Large intestine (tissue), 12 donors: Measurements from ENCODE around the gene FOXM1. TPM values are rescaled to one million over a fixed set of nuclear protein-coding genes. Genes with fewer than 3 reads are reported as not detected.

Experiments used
- DNase-seq, 2 donors: peaks; one replicate each; pipeline versions ENCODE4 v3.0.0 to v3.0.0-alpha.2; 2013
- H3K27ac ChIP-seq: one replicate; pipeline ENCODE4 v1.5.1; 2013; ENCODE audit warnings: low read length
- H3K27me3 ChIP-seq: 2 replicates; pipeline ENCODE4 v1.6.1; 2013; ENCODE audit warnings: low read length; ENCODE audit not compliant: control insufficient read depth, insufficient read depth
- H3K36me3 ChIP-seq: 2 replicates; pipeline ENCODE4 v1.6.1; 2013; ENCODE audit warnings: low read length; ENCODE audit not compliant: control insufficient read depth, insufficient read depth
- H3K4me1 ChIP-seq: one replicate; pipeline ENCODE4 v1.6.1; 2013; ENCODE audit warnings: low read length; ENCODE audit not compliant: control insufficient read depth, insufficient read depth
- H3K4me3 ChIP-seq: one replicate; pipeline ENCODE4 v1.5.1; 2013; ENCODE audit warnings: low read length
- H3K9me3 ChIP-seq: one replicate; pipeline ENCODE4 v1.6.1; 2013; ENCODE audit warnings: mild to moderate bottlenecking, low read depth, low read length, moderate library complexity; ENCODE audit not compliant: control insufficient read depth
- WGBS: methylation state at CpG from one replicate; pipeline ENCODE4 v1.1.5; 2013; ENCODE audit warnings: low lambda C conversion rate; ENCODE audit not compliant: insufficient coverage; 5-methylcytosine and 5-hydroxymethylcytosine counted together
- long read RNA-seq, 11 donors: transcript quantifications; one replicate each; lab custom pipeline, GENCODE V29; 2026
- polyA plus RNA-seq: library from polyadenylated mRNA; unstranded; fragments of 120-200 nt; gene quantifications from one replicate; pipeline ENCODE4 v1.2.1, GENCODE V29; 2013

FOXM1 gene, protein sequence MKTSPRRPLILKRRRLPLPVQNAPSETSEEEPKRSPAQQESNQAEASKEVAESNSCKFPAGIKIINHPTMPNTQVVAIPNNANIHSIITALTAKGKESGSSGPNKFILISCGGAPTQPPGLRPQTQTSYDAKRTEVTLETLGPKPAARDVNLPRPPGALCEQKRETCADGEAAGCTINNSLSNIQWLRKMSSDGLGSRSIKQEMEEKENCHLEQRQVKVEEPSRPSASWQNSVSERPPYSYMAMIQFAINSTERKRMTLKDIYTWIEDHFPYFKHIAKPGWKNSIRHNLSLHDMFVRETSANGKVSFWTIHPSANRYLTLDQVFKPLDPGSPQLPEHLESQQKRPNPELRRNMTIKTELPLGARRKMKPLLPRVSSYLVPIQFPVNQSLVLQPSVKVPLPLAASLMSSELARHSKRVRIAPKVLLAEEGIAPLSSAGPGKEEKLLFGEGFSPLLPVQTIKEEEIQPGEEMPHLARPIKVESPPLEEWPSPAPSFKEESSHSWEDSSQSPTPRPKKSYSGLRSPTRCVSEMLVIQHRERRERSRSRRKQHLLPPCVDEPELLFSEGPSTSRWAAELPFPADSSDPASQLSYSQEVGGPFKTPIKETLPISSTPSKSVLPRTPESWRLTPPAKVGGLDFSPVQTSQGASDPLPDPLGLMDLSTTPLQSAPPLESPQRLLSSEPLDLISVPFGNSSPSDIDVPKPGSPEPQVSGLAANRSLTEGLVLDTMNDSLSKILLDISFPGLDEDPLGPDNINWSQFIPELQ
- polyA plus RNA-seq = 18.2 TPM
- long read RNA-seq, donor 1, partial matches to known transcripts = 7 of 7 reads
- long read RNA-seq, donor 1, other reads (novel, unspliced or antisense) = 0 of 7 reads
- long read RNA-seq, donor 2, partial matches to known transcripts = 0 of 1 reads
- long read RNA-seq, donor 2, other reads (novel, unspliced or antisense) = 0 of 1 reads
- long read RNA-seq, donor 3 = 0 reads
- long read RNA-seq, donor 4 = 0 reads
- long read RNA-seq, donor 5, partial matches to known transcripts = 0 of 1 reads
- long read RNA-seq, donor 5, other reads (novel, unspliced or antisense) = 0 of 1 reads
- long read RNA-seq, donor 6, partial matches to known transcripts = 0 of 3 reads
- long read RNA-seq, donor 6, other reads (novel, unspliced or antisense) = 0 of 3 reads
- long read RNA-seq, donor 7, partial matches to known transcripts = 8 of 10 reads
- long read RNA-seq, donor 7, other reads (novel, unspliced or antisense) = 0 of 10 reads
- long read RNA-seq, donor 8, partial matches to known transcripts = 0 of 3 reads
- long read RNA-seq, donor 8, other reads (novel, unspliced or antisense) = 0 of 3 reads
- long read RNA-seq, donor 9 = 0 reads
- long read RNA-seq, donor 10, partial matches to known transcripts = 0 of 1 reads
- long read RNA-seq, donor 10, other reads (novel, unspliced or antisense) = 0 of 1 reads
- long read RNA-seq, donor 11, partial matches to known transcripts = 0 of 2 reads
- long read RNA-seq, donor 11, other reads (novel, unspliced or antisense) = 0 of 2 reads

- Histone ChIP-seq H3K36me3 (peaks cover 4% of the 10 kb centered on the region), H3K4me1 (peaks cover 14% of the 10 kb centered on the region), H3K27ac (peak within 1 kb of the TSS; percentile 90), H3K4me3 (peak within 1 kb of the TSS; percentile 79), H3K27me3 (no peaks in the 10 kb centered on the region), H3K9me3 (no peaks in the 10 kb centered on the region)
- no CpG with 5 or more reads among the region's 70 CpGs for WGBS
- peak; percentile 87 to 90 for DNase-seq
Measured at GRCh38 chr12:2877047-2877952, at the start of gene FOXM1, which contains the start of gene RHNO1. Gene FOXM1, minus strand, starts transcription at chr12:2877174. Its CDS starts 2,696 bp downstream, at chr12:2874478. Gene RHNO1, plus strand, starts transcription at chr12:2877223. Its CDS starts 8,144 bp downstream, at chr12:2885367.

DNA sequence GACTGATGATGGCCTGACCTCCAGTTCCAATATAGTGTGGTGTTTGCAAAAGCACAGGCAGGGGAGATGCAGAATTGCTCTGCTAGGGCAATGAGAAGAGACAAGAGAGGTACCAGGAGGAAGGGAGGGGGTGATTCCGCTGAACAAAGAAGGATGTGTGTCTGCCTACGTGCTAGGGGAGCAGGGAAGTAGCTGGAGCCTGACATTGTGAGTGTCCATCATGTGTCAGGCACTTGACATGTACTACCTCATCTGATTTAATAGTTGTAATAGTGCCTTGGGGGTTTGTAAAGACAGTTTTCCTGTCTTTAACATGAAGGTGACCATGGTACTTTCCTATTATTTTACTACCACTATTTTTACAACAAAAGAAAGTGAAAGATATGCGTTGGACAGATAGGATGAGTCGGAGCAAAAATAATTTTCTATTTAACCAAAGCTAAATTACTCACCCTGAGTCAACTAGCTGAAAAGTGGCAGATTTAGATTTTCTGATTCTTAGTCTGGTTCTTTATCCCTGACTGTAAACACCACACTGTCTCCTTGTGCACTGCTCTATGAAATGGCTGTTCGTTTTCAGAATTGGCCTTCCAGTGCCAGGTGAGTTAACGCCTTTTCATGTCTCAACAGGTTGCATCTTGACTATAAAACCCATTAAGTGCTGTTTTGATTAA, 48.5 kb upstream of the FOXM1 start:
- Histone ChIP-seq H3K4me3 (no peak overlapping the region), H3K9me3 (no peaks in the 10 kb centered on the region), H3K27me3 (no peaks in the 10 kb centered on the region), H3K4me1 (no peaks in the 10 kb centered on the region), H3K27ac (no peak overlapping the region), H3K36me3 (peaks cover 35% of the 10 kb centered on the region)
- no peak for DNase-seq
- WGBS = 100% methylated on average over 1 of the region's 6 CpGs

DNA sequence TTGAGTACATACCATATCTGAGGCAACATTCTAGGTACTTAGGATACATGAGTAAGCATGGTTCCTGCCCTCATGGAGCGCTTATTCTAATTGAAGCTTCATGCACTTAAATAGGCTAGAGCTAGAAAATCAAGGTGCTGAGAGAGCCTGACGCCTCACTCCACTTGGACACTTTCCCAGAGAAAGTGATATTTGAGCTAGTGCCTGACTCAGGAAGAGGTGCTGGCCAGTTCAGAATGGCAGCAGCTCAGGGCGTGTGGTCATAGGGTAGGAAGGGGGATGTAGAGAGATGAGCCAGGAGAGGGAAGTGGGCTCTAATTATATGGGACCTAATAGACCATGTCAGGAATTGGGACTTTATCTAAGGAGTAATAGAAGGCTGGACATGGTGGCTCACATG, 47.0 kb upstream of the FOXM1 start:
- peaks cover 34% of the 10 kb centered on the region for H3K36me3 ChIP-seq
- no peaks in the 10 kb centered on the region for H3K27me3 ChIP-seq
- DNase-seq = no peak
- no peak overlapping the region for H3K4me3 ChIP-seq
- no peaks in the 10 kb centered on the region for H3K9me3 ChIP-seq
- no peak overlapping the region for H3K27ac ChIP-seq
- H3K4me1 ChIP-seq = no peaks in the 10 kb centered on the region
- WGBS = no CpG with 5 or more reads among the region's 3 CpGs

- H3K27ac ChIP-seq = no peak overlapping the region
- DNase-seq = no peak
- no peaks in the 10 kb centered on the region for H3K9me3 ChIP-seq
- H3K4me3 ChIP-seq = no peak overlapping the region
- no peaks in the 10 kb centered on the region for H3K27me3 ChIP-seq
- H3K4me1 ChIP-seq = no peaks in the 10 kb centered on the region
- H3K36me3 ChIP-seq = peaks cover 34% of the 10 kb centered on the region
- no CpG with 5 or more reads among the region's 9 CpGs for WGBS
Measured at GRCh38 chr12:2923057-2923456, 46.1 kb upstream of the FOXM1 start.

DNA sequence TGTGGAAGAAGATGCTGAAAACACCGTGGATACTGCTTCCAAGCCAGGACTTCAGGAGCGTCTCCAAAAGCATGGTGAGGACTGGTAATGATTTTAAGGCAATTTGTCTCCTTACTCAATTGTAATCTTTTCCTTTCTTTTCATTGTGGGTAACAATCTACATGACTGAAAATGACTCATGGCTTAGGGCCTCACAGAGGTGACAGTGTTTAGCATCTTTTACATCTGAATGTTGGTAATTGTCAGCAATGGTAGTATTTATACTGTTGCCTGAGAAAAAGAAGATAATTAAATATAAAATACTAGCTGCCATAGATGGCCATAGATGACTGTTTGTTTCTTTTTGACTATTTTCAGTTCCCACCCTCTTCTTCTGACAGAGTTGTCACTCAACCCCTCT, 45.4 kb upstream of the FOXM1 start:
- DNase-seq = no peak
- Histone ChIP-seq H3K27me3 (no peaks in the 10 kb centered on the region), H3K4me1 (no peaks in the 10 kb centered on the region), H3K36me3 (peaks cover 34% of the 10 kb centered on the region), H3K4me3 (no peak overlapping the region), H3K9me3 (no peaks in the 10 kb centered on the region), H3K27ac (no peak overlapping the region)
- WGBS = no CpG with 5 or more reads among the region's 2 CpGs

DNA sequence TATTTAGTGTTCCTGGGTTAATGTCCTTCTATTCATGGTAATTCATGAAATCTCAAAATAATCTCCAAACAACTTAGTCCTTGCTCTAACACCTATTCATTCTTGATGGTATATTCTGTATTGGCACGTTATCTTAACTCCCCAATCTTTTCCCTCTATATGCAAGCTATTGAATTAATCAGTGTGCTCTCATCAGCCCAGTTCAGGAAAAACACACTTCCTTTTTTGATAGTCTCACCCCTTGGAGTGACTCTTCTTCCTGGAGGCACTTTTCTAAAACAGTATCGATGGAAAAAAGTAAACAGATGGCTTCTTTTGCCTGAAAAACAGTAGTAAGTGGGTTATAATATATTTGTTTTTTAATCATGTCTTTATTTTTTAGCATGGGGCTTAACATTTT, 42.3 kb upstream of the FOXM1 start:
- peaks cover 33% of the 10 kb centered on the region for H3K36me3 ChIP-seq

DNA sequence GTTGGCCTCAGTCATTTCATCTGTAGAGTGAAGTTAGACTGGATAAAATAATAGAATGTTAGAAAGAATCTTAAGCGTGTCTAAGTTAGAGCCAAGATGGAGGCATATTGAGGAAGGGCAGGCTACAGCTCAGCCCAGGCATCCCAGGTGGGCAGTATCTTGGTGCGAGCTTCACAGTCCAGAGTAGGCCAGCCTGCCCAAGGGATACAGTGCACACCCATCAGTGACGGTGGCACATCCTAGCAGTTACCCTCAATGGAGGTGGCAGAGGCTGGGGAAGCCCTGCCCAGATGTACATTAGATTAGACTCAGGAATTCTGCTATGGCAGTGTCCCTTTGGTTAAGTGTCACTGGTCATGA, 35.2 kb upstream of the FOXM1 start:
- H3K36me3 ChIP-seq = peaks cover 11% of the 10 kb centered on the region
- H3K27me3 ChIP-seq = no peaks in the 10 kb centered on the region
- H3K27ac ChIP-seq = no peak overlapping the region
- no peak overlapping the region for H3K4me3 ChIP-seq
- no peaks in the 10 kb centered on the region for H3K4me1 ChIP-seq
- H3K9me3 ChIP-seq = no peaks in the 10 kb centered on the region
- no CpG with 5 or more reads among the region's 3 CpGs for WGBS
- no peak for DNase-seq

More for the DNA sequence above, 42.3 kb upstream of the FOXM1 start:
- Histone ChIP-seq H3K9me3 (no peaks in the 10 kb centered on the region), H3K4me1 (no peaks in the 10 kb centered on the region), H3K27ac (no peak overlapping the region), H3K4me3 (no peak overlapping the region), H3K27me3 (no peaks in the 10 kb centered on the region)
- 100% methylated on average over 1 of the region's 2 CpGs for WGBS
- no peak for DNase-seq

DNA sequence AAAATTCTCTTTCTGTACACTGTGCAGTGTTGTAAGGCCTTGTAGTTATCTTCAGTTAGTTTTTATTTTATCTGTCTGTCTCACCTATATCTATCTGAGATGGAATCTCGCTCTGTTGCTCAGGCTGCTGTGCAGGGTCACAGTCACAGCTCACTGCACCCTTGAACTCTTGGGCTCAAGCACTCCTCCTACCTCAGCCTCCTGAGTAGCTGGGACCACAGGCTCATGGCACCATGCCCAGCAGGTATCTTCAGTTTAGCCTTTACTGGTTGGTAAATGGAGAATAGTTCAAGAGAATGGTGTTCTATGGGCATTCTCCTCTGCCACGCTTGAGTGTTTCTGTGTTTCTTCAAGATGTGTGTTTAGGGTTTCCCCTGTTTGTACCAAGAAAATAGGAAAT, 27.3 kb upstream of the FOXM1 start:
- DNase-seq = no peak
- Histone ChIP-seq H3K27ac (no peak overlapping the region), H3K9me3 (no peaks in the 10 kb centered on the region), H3K36me3 (peaks cover 2% of the 10 kb centered on the region), H3K27me3 (no peaks in the 10 kb centered on the region), H3K4me1 (no peaks in the 10 kb centered on the region), H3K4me3 (no peak overlapping the region)
- WGBS = no CpG with 5 or more reads among the region's 2 CpGs
